ENCODE results near the gene COBL.

DNA sequence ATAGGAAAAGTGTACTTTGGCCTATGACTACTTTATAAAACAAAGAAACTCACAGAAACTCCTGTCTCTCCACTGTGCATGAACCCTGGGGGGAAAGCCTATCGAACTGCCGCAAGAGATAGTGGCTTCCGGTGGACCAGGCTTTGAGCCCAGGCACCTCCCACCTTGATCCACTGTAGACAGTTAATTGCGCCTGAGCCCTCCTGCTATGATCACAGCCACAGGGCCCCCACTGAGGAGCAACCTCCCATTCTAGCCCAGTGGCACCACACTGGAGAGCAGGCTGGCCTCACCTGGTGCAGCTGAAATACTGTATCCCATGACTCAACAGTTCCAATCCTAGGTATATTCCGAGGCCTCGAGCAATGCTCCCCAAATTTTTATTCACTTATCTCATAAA, 98.8 kb downstream of the COBL start:
- no peak for TF ChIP-seq EGR1 (IDR thresholded peaks at IDR 0.05)
- TF ChIP-seq TAF1 (IDR thresholded peaks at IDR 0.05; ENCODE audit: low read depth) = no peak
